Endothelial cell of umbilical vein (primary cell): ENCODE measurements around the gene P2RX1. TPM values are rescaled to one million over a fixed set of nuclear protein-coding genes. Genes with fewer than 3 reads are reported as not detected.

Experiments used
- BruUV-seq: library from RNA; stranded (reverse); fragments of 400-500 nt; replicated peaks from 2 replicates; lab custom pipeline; 2021; lab: Mats Ljungman, UMichigan
- CTCF ChIA-PET: fragments of 300-600, 350-600 bp; sonication (Branson Sonifier 250); formaldehyde crosslinking; loops from one replicate; lab custom pipeline; 2021; ENCODE audit warnings: antibody characterized with exemption, inconsistent platforms; lab: Charles Lee
- POLR2A ChIA-PET: fragments of 300-600, 350-600 bp; sonication (Branson Sonifier 250); formaldehyde crosslinking; loops from one replicate; lab custom pipeline; 2021; ENCODE audit warnings: antibody characterized with exemption, inconsistent platforms; lab: Charles Lee
- DNase-seq: peaks from one replicate; pipeline ENCODE4 v3.0.0-alpha.2; 2011; ENCODE audit warnings: low read depth, low spot score
- FAIRE-seq: peaks from 2 replicates; lab custom pipeline; 2011; peaks lifted over from hg19 to GRCh38; lab: Jason Lieb, UNC
- H2AFZ ChIP-seq: 2 replicates; pipeline ENCODE4 v1.6.0; 2012; ENCODE audit warnings: low read depth, low read length, control low read depth, inconsistent platforms
- H3K27ac ChIP-seq: 2 replicates; pipeline ENCODE4 v1.5.1; 2011; ENCODE audit warnings: low read depth, mild to moderate bottlenecking, control low read depth, low read length, moderate library complexity; ENCODE audit not compliant: insufficient read depth
- H3K27me3 ChIP-seq, 2 experiments: 2 replicates each; pipeline versions ENCODE4 v1.6.0 to v1.6.1; 2011; ENCODE audit warnings: low read length in 2 of 2, mixed read lengths in 1 of 2; ENCODE audit not compliant: control insufficient read depth in 2 of 2, insufficient read depth in 2 of 2
- H3K36me3 ChIP-seq, 2 experiments: 2 replicates in 1 of 2; 3 replicates in 1 of 2; pipeline ENCODE4 v1.5.1; 2011; ENCODE audit warnings: low read length in 2 of 2, mild to moderate bottlenecking in 1 of 2, moderate library complexity in 1 of 2; ENCODE audit not compliant: control insufficient read depth in 2 of 2, insufficient read depth in 2 of 2; ENCODE audit errors: extremely low read depth in 1 of 2
- H3K4me1 ChIP-seq: 3 replicates; pipeline ENCODE4 v1.5.1; 2011; ENCODE audit warnings: mild to moderate bottlenecking, low read length; ENCODE audit not compliant: control insufficient read depth, insufficient read depth; ENCODE audit errors: extremely low read depth
- H3K4me2 ChIP-seq: 2 replicates; pipeline ENCODE4 v1.6.1; 2011; ENCODE audit warnings: low read length, control low read depth, mixed read lengths; ENCODE audit not compliant: insufficient read depth
- H3K4me3 ChIP-seq, 3 experiments: fragments of 200-600 bp in 1 of 3; sonication (generic), shearing (Covaris generic) in 1 of 3; replicated peaks in 1 of 3; 2 replicates each; pipeline ENCODE4 v1.5.1; 2011 to 2016; ENCODE audit warnings: control low read depth in 3 of 3, low read length in 3 of 3, mild to moderate bottlenecking in 2 of 3, inconsistent platforms in 1 of 3, low read depth in 1 of 3, moderate library complexity in 1 of 3; ENCODE audit not compliant: insufficient read depth in 1 of 3
- H3K79me2 ChIP-seq: 2 replicates; pipeline ENCODE4 v1.6.0; 2012; ENCODE audit warnings: low read length, inconsistent platforms; ENCODE audit not compliant: control insufficient read depth, insufficient read depth
- H3K9ac ChIP-seq: replicated peaks from 2 replicates; pipeline ENCODE3; 2011; ENCODE audit warnings: low read length, control low read depth; ENCODE audit not compliant: insufficient read depth; ENCODE audit errors: extremely low read depth
- H3K9me1 ChIP-seq: replicated peaks from 3 replicates; pipeline ENCODE4 v1.6.0; 2011; ENCODE audit warnings: mild to moderate bottlenecking, low read length; ENCODE audit not compliant: control insufficient read depth, insufficient read depth; ENCODE audit errors: extremely low read depth
- H3K9me3 ChIP-seq: replicated peaks from 2 replicates; pipeline ENCODE4 v1.5.1; 2012; ENCODE audit warnings: low read length, inconsistent platforms; ENCODE audit not compliant: control insufficient read depth, insufficient read depth
- H4K20me1 ChIP-seq: replicated peaks from 2 replicates; pipeline ENCODE3; 2011; ENCODE audit warnings: mild to moderate bottlenecking, low read length; ENCODE audit not compliant: control insufficient read depth, insufficient read depth; ENCODE audit errors: extremely low read depth
- FOS ChIP-seq: IDR thresholded peaks from 2 replicates; pipeline ENCODE4 v1.6.1; 2011; ENCODE audit warnings: mild to moderate bottlenecking, low read length, moderate library complexity, borderline replicate concordance; ENCODE audit not compliant: insufficient read depth
- MYC ChIP-seq: IDR thresholded peaks from one replicate; pipeline ENCODE4 v1.6.1; 2011; ENCODE audit warnings: mild to moderate bottlenecking, low read depth, low read length
- dilution Hi-C: fragments of 300-500 bp; cut with MboI; formaldehyde crosslinking; loops from one replicate; pipeline ENCODE4 v1.15.0; 2019; ENCODE audit warnings: low sequenced_read_pairs; ENCODE audit not compliant: extremely low pct_ligation_motif_present
- intact Hi-C: fragments of 100-400 bp; cut with micrococcal nuclease; formaldehyde crosslinking; loops from one replicate; pipeline ENCODE4 v1.10.0; 2022
- polyA plus RNA-seq, 4 experiments: library from polyadenylated mRNA; depleted of rRNA in 3 of 4; stranded (reverse) in 3 of 4; unstranded in 1 of 4; fragments of >200 nt; gene quantifications; 2 replicates each; pipeline versions ENCODE4 v1.2.1 to v1.2.3, GENCODE V29; 2011 to 2012; ENCODE audit warnings: missing spikeins in 1 of 4
- total RNA-seq: library from RNA; stranded (reverse); gene quantifications from 2 replicates; pipeline ENCODE4 v1.2.3, GENCODE V29; 2021
- TF ChIP-seq, protein P1 (sequence below), 2 donors: IDR thresholded peaks; 1 replicate in 1 of 2; 2 replicates in 1 of 2; pipeline ENCODE4 v1.5.1; 2011; ENCODE audit warnings: low read length in 2 of 2, mild to moderate bottlenecking in 2 of 2, moderate library complexity in 2 of 2, control low read depth in 1 of 2, inconsistent platforms in 1 of 2, low read depth in 1 of 2; ENCODE audit not compliant: insufficient read depth in 1 of 2; ENCODE audit errors: extremely low read depth in 1 of 2
- TF ChIP-seq, protein P2 (sequence below): IDR thresholded peaks from 2 replicates; pipeline ENCODE4 v1.6.1; 2011; ENCODE audit not compliant: insufficient read depth, insufficient read length

P2RX1 gene
- total and polyA plus RNA-seq, 2 donors (not counting 3 experiments of a cell fraction or from before 2014, with no cell fraction given), result not detected

DNA sequence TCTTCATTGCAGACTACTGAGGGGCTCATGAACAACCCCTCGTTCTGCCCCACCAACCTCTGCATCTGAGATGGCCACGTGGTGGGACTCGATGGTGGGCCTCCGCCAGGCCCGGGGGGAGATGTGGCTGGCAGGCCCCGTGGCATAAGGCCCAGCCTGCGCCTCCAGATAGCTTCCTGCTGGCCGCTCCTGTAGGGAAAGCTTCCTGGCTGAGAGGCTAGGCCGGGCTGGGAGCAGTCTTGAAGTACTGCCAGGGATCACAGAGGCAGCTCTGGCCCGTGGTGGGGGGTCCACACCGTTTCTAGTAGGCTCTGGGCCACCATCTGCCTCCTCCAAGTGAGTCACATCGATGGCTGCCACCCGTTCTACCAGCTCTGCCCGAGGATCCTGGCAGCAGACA lies 31.0 kb downstream of the P2RX1 start:
- H3K9ac ChIP-seq, result no peak overlapping the region
- no peak overlapping the region for H3K4me3 ChIP-seq
- H4K20me1 ChIP-seq, result no peaks in the 10 kb centered on the region
- FAIRE-seq (no peak), DNase-seq (peak; percentile 38)
- H3K4me1 ChIP-seq, result peaks cover 45% of the 10 kb centered on the region
- H3K9me1 ChIP-seq, result no peaks in the 10 kb centered on the region
- ChIA-PET CTCF (interaction anchor here (0.6 to 1.8 kb wide), 5 partner anchors 14 to 42 kb away, joined by 3 to 7 read pairs (median 4); partner anchors contain the start of gene NCBP3), POLR2A (no interaction called here)
- no peaks in the 10 kb centered on the region for H3K36me3 ChIP-seq
- H3K27ac ChIP-seq, result peak overlapping the region; percentile 2
- no peak overlapping the region for H2AFZ ChIP-seq
- no peak for TF ChIP-seq FOS
- TF ChIP-seq, protein P1, sequence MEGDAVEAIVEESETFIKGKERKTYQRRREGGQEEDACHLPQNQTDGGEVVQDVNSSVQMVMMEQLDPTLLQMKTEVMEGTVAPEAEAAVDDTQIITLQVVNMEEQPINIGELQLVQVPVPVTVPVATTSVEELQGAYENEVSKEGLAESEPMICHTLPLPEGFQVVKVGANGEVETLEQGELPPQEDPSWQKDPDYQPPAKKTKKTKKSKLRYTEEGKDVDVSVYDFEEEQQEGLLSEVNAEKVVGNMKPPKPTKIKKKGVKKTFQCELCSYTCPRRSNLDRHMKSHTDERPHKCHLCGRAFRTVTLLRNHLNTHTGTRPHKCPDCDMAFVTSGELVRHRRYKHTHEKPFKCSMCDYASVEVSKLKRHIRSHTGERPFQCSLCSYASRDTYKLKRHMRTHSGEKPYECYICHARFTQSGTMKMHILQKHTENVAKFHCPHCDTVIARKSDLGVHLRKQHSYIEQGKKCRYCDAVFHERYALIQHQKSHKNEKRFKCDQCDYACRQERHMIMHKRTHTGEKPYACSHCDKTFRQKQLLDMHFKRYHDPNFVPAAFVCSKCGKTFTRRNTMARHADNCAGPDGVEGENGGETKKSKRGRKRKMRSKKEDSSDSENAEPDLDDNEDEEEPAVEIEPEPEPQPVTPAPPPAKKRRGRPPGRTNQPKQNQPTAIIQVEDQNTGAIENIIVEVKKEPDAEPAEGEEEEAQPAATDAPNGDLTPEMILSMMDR (IDR thresholded peaks at IDR 0.05; ENCODE audit: extremely low read depth in 1 of 2, insufficient read depth in 1 of 2, low read depth in 1 of 2, low read length in 2 of 2), result no peak
- intact Hi-C loops, result no loop called here
- no TSS peak for BruUV-seq
- dilution Hi-C loops, result no loop called here
- H3K79me2 ChIP-seq, result peaks cover 16% of the 10 kb centered on the region
- no peaks in the 10 kb centered on the region for H3K27me3 ChIP-seq
- H3K9me3 ChIP-seq, result no peaks in the 10 kb centered on the region
- no peak overlapping the region for H3K4me2 ChIP-seq

DNA sequence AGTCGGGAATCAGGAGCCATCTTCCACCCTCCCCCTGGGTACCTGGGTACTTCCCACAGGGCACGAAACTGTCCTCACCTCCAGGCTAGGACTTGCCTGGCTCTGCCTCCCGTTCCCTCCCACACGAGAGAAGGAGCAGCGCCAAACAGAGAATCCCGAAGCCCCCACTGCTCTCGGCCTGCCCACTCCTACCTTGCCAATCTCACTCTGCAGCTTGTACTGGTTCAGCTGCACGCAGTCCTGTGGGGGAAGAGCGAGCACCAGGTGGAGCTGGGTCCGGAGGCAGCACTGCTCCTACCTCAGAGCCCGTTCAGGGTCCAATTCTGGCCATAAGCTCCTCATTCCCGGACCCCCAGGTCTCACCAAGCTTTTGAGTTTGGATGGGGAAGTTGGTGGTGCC lies 32.1 kb downstream of the P2RX1 start:
- ChIA-PET POLR2A (no interaction called here), CTCF (interaction anchor here (1.6 kb wide), 1 partner anchor 30 kb away, joined by 7 read pairs; no protein-coding TSS in a partner anchor)
- H2AFZ ChIP-seq, result no peak overlapping the region
- H3K79me2 ChIP-seq, result peaks cover 10% of the 10 kb centered on the region
- H4K20me1 ChIP-seq, result no peaks in the 10 kb centered on the region
- FAIRE-seq, result no peak
- dilution Hi-C loops, result no loop called here
- DNase-seq, result no peak
- no peaks in the 10 kb centered on the region for H3K27me3 ChIP-seq
- H3K9me3 ChIP-seq, result no peaks in the 10 kb centered on the region
- H3K27ac ChIP-seq, result no peak overlapping the region
- H3K9ac ChIP-seq, result no peak overlapping the region
- no peak for TF ChIP-seq FOS
- TF ChIP-seq, protein P2, sequence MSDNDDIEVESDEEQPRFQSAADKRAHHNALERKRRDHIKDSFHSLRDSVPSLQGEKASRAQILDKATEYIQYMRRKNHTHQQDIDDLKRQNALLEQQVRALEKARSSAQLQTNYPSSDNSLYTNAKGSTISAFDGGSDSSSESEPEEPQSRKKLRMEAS, result no peak
- TF ChIP-seq MYC, result no peak
- no TSS peak for BruUV-seq
- H3K4me3 ChIP-seq, result no peak overlapping the region
- no peak overlapping the region for H3K4me2 ChIP-seq
- H3K4me1 ChIP-seq, result peaks cover 35% of the 10 kb centered on the region
- no peaks in the 10 kb centered on the region for H3K9me1 ChIP-seq
- intact Hi-C loops, result no loop called here
- no peaks in the 10 kb centered on the region for H3K36me3 ChIP-seq
